GM10847 (cell line): Measurements from ENCODE around the gene SVEP1.

Experiments
- POLR2A ChIP-seq: IDR thresholded peaks from 2 replicates; pipeline ENCODE4 v1.6.1; 2011; ENCODE audit not compliant: insufficient read length; ENCODE audit errors: extremely low read depth

SVEP1 gene

DNA sequence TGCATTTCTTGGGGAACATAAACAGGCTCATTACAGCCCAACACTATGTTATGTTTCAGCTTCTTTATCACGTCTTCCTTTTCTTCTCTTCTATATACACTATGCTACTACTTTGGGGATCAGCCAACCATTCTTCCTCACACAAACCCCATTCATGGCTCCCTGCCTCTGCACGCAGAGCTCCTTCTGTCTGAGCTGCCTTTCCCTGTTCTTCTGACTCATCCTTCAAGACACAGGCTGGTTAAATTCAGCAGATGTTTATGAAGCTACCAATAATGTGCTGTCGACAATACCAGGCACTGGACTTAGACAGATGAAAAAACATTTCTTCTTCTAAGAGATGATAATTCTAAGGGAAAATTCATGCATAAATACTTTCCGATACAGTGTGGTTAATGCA lies 139.4 kb downstream of the SVEP1 start:
- TF ChIP-seq POLR2A = no peak

DNA sequence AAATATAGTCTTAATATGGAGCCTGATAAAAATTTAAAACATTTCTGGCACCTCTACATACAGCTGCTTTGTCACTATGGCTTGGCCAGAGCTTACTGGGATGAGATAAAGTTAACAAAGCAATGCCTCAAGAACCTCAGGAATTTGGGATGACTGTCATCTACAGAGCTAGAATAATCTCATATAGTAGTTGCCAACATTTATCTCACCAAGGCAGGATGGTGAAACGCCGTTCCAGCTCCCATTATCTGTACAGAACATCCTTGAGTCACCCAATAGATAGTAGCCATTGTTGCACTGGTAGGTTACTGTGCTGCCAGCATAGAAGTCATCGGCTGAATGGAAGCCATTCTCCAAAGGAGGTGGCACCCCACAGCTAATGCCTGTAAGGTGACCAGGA lies 147.3 kb downstream of the SVEP1 start:
- TF ChIP-seq POLR2A = no peak

- no peak for TF ChIP-seq POLR2A
Measured at GRCh38 chr9:110429453-110429852, 150.1 kb downstream of the SVEP1 start.

DNA sequence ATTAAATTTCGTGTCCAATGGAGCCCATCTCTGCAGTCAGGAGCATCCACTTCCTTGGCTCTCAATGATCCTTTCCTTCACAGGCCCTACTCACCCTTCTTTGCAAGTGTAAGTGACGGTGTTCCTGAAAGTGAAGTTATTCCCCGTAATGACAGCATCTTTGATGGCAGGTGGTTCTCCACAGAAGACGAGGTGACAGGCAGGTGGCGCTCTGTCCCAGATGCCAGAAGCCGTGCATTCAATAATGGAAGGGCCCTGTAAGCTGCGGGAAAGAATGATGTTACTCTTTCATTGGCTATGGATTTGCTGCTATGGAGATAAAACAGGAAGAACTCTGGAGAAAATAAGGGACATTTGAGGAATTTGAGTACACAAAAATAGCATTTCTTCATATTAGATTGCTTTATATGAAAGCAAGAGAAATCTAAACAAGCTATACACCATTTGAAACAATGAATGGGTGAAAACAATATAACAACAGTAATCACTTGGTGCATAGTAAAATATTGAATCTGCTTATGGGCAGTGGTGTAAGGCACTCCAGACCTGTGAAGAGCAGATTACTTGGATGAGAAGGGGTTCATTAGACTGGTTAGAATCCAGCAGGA lies 151.9 kb downstream of the SVEP1 start:
- TF ChIP-seq POLR2A = no peak

DNA sequence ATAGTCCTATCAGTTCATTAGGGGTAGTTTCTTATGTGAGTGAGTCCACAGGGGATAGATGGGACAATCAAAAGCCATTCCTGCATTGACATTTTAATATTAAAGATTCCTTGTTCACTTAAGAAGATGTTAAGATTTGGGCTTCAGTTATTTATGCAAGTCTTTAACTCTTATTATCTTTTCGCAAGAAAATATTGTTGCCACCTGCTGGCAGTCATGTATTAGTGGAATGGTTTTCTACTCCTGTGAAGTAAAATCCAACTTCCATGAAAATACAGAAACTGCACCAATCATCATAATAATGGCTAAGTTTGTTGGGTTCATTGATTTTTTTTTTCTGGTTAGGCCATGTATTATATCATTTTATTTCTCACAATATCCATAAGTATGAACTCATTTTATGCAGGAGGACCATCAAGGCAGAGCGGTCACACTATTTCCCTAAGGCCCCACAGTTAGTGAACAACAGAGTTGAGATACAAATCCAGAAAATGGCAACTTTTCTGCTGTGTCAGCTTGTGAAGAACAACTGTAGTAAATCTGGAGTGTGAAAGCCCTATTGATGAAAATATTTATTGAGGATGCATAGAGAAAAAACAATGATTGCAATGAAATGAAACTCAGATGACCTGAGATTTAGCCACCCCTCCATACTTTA lies 153.4 kb downstream of the SVEP1 start:
- TF ChIP-seq POLR2A = no peak

GRCh38 chr9:110414471-110414870 lies 165.1 kb downstream of the SVEP1 start:
- no peak for TF ChIP-seq POLR2A

DNA sequence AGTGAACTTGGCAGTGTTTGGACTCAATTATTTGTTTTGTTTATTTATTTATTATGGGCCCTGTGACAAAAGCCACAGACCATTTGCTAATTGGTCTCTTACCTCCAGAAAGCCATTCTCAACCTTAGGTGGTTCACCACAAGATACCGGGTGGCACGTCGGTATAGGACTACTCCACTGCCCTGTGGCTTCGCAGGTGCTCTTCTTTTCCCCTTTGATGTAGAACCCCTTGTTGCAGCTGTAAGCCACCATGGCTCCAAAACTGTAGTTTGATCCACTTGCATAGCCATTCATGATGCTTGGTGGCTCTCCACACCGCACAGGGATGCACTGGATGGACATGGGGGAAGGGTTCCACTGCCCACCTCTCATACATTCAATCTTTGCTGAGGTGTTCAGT lies 168.6 kb downstream of the SVEP1 start:
- no peak for TF ChIP-seq POLR2A

DNA sequence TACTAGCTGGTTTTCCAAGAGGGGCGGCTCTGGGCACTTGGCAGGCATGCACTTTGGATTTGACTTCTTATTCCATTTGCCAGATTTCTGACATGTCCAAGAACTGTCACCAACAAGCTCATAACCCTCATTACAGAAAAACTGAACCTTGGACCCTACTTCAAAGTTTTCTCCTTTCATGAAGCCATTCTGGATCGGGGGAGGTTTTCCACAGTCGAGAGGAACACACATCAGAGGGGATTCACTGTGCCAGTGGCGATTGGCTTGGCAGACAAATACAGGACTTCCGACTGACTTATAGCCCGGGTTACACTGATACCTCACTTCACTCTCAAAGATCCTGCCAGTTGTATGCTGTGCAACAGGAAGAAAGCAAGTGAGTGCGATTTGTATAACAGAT lies 170.9 kb downstream of the SVEP1 start:
- TF ChIP-seq POLR2A = no peak

DNA sequence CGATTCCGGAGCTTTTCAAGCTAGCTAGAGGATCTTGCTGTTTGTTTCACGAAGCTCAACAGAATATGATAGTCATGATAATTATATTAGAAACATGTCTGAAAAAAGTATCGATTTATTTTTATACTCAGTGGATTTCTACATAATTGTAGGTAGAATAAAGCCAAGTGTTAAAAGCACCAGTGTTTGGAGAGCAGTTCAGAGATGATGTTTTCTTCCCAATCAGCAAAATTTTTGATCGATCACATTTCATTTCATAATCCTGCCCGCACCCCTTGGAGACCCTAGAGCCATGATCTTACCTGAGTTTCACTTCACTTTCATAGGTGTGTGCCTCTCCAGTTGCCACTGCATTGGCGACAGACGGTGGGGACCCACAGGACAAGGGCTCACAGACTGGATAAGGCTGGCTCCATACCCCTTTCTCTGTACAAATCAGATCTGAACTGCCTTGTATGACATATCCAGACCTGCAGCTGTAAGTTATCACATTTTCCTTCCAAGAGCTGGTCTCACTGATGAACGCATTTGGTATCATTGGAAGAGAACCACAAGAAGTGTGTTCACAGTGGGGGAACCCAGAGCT lies 173.6 kb downstream of the SVEP1 start:
- TF ChIP-seq POLR2A = no peak

DNA sequence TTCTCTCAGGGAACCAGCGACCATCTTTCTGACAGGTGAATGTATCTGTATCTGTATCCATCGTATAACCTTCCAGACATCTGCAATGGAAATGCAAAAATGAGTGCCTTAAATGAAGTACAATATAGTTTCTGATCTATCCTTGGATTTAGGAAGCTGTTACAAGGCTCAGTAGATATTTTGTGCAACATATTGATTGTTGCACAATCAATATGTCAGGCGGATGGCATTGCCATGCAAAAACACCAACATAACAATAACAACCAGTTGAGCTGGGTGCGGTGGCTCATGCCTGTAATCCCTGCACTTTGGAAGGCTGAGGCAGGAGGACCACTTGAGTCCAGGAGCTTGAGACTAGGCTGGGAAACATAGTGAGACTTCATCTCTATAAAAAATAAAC lies 175.1 kb downstream of the SVEP1 start:
- no peak for TF ChIP-seq POLR2A

GRCh38 chr9:110399983-110400382 lies 179.6 kb downstream of the SVEP1 start:
- TF ChIP-seq POLR2A = no peak

DNA sequence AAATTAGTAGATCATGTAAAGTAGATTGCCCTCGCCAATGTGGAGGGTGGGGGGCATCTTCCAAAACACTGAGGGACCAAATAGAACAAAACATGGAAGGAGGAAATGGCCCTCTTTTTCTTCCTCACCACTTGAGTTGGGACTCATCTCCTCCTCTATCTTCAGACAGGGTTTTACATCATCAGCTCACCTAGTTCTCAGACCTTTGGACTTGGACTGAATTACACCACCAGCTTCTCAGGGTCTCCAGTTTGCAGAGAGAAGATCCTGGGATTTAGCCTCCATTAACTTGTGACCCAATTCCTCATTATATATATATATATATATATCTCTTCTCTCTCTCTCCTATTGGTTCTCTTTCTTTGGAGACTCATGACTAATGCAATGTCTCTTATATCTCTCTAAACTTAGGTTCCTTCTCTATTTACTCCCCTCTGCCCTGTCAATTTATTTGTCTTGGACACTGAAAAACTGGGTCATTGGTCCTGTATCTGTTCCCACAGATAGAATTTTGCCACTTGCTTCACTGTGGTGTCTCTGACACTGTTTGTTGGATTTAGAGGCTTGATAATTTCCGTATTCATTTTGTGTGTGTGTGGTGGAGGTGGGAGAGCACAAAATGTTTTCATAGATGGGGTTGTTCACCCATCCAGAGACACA lies 187.6 kb downstream of the SVEP1 start:
- TF ChIP-seq POLR2A = no peak

DNA sequence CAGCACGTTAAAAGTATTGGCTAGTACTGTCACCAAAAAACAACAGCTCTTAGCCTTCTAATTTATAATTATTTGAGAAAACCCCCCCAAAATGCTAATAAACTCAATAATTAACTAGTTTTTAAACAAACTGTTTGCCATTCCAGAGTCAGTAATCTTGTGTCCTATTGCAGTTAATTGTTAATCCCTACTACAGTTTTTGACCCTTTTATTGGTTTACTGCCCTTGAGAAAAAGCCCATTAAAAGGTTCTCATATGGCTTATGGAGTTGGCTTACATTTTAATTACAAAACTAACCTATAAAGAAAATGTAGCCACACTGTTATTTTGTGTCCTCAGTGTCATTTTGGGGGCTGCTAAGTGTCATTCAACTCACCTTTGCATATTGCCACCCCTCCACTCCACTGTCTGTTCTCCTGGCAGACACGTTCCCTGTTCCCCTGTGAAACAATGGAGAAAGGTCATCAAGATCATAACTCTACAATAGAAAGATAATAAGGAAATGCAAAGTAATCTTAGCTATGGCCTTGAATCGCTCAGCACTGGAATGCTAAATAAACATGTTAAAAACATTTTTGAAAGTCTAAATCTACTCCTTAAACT lies 190.3 kb downstream of the SVEP1 start:
- TF ChIP-seq POLR2A = no peak

DNA sequence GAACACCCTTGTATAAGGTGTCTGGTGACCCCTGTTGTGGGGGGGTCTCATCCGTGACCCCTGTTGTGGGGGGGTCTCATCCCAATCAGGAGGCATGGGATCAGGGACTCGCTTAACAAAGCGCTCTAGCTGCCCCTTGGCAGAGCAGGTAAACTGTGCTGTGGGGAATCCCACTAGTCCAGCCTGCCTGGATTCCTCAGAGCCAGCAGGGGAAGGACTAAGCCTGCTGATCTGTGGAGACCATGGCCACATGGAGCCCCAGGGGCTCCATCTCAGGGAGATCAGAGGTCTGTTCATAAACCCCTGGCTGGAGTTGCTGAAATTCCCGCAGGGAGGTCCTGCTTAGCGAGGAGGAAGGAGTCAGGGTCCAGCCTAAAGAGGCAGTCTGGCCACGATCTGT lies 196.1 kb downstream of the SVEP1 start:
- no peak for TF ChIP-seq POLR2A

DNA sequence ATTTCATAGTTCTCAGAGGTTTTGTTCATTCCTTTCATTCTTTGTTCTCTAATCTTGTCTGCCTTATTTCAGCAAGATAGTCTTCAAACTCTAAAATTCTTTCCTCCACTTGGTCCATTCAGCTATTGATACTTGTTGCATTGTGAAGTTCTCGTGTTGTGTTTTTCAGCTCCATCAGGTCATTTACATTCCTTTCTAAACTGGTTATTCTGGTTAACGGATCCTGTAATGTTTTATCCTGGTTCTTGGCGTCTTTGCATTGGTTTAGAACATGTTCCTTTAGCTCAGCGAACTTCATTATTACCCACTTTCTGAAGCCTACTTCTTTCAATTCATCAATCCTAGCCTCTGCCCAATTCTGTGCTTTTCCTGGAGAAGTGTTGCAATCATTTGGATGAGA lies 196.8 kb downstream of the SVEP1 start:
- no peak for TF ChIP-seq POLR2A
